ENCODE measurements around the gene FSTL5.

Gene FSTL5

DNA sequence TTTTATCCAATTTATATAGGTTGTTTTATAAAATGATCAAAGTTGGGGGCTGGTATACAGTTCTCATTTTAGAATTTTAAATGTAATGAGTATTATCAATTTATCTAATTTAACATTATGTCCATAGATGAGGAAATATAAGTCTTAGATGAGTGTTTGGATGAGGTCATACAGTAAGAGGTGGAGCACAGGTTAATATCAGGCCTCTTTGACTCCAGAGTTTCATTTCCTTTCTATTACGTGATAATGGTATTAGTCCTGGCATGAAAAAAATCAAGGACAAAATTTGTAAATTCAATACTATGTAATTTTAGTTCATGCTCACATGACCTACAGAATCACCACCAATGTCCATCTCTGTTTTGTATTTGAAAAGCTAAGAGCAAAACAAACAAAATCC, 269.8 kb downstream of the FSTL5 start:
- no peak overlapping the region for H3K27ac ChIP-seq
- TF ChIP-seq, protein P1, sequence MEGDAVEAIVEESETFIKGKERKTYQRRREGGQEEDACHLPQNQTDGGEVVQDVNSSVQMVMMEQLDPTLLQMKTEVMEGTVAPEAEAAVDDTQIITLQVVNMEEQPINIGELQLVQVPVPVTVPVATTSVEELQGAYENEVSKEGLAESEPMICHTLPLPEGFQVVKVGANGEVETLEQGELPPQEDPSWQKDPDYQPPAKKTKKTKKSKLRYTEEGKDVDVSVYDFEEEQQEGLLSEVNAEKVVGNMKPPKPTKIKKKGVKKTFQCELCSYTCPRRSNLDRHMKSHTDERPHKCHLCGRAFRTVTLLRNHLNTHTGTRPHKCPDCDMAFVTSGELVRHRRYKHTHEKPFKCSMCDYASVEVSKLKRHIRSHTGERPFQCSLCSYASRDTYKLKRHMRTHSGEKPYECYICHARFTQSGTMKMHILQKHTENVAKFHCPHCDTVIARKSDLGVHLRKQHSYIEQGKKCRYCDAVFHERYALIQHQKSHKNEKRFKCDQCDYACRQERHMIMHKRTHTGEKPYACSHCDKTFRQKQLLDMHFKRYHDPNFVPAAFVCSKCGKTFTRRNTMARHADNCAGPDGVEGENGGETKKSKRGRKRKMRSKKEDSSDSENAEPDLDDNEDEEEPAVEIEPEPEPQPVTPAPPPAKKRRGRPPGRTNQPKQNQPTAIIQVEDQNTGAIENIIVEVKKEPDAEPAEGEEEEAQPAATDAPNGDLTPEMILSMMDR (IDR thresholded peaks at IDR 0.05): no peak
- TF ChIP-seq ZFX (IDR thresholded peaks at IDR 0.05; ENCODE audit: borderline replicate concordance): no peak

- TF ChIP-seq ZFX (IDR thresholded peaks at IDR 0.05; ENCODE audit: borderline replicate concordance): no peak
- TF ChIP-seq, protein P1 (IDR thresholded peaks at IDR 0.05): no peak
- no peak overlapping the region for H3K27ac ChIP-seq
These were observed 270.2 kb downstream of the FSTL5 start for GRCh38 chr4:161893566-161893965.

- TF ChIP-seq, protein P1 (IDR thresholded peaks at IDR 0.05): no peak
- no peak for TF ChIP-seq ZFX (IDR thresholded peaks at IDR 0.05; ENCODE audit: borderline replicate concordance)
- no peak overlapping the region for H3K27ac ChIP-seq
These were observed 270.8 kb downstream of the FSTL5 start for GRCh38 chr4:161892951-161893350.

GRCh38 chr4:161883157-161883556, 280.6 kb downstream of the FSTL5 start:
- TF ChIP-seq, protein P1 (IDR thresholded peaks at IDR 0.05): no peak
- TF ChIP-seq ZFX (IDR thresholded peaks at IDR 0.05; ENCODE audit: borderline replicate concordance): no peak
- H3K27ac ChIP-seq: no peak overlapping the region

- TF ChIP-seq, protein P1 (IDR thresholded peaks at IDR 0.05): no peak
- TF ChIP-seq ZFX (IDR thresholded peaks at IDR 0.05; ENCODE audit: borderline replicate concordance): no peak
These were observed 282.4 kb downstream of the FSTL5 start for GRCh38 chr4:161881370-161881769.

DNA sequence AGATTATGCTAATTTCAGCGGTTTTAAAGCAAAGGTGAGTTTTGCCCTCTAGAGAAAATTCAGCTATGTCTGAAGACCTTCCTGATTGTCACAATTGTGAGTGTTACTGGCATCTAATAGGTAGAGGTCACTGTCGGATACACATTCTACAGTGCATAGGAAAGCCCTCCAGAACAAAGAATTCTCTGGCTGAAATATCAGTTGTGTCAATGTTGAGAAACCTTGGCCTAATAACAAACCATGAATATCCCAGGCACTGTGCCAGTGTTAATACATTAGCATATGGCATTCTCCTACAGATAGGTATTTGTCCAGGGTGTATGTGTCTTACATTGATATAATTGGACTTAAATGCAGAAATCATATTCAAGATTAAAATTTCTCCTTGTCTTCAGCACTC, 294.3 kb downstream of the FSTL5 start:
- TF ChIP-seq ZFX (IDR thresholded peaks at IDR 0.05; ENCODE audit: borderline replicate concordance): no peak
- TF ChIP-seq, protein P1 (IDR thresholded peaks at IDR 0.05): no peak
- no peak overlapping the region for H3K27ac ChIP-seq

More at GRCh38 chr4:161881370-161881769, 282.4 kb downstream of the FSTL5 start:
- no peak overlapping the region for H3K27ac ChIP-seq

DNA sequence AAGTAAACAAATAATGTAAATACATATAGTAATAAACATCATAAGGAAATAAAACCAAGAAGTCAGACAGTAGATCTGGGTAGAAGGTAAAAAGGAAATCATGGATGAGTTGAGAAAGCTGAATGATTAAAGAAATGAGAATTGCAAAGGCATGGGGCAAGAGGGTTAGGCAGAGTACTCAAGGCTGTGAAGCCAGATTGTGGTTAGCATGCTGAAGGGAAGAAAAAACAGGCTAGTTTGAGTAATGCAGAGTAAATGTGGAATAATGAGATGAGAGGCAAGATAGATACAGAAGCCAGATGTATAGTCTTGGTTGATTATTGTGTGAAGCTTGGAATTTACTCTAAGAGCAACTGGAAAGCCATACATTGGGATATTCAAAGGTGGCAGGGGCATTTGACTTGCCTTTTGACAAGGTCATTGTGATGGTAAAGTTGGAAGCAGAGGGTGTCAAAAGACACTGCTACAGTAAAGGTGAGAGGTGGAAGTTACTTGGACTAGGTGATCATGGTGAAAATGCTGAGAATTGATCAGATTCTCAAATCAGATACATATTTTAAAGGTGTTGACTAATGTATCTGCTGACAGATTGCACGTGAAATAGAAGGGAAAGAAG, 307.0 kb downstream of the FSTL5 start:
- TF ChIP-seq ZFX (IDR thresholded peaks at IDR 0.05; ENCODE audit: borderline replicate concordance): no peak
- TF ChIP-seq, protein P1 (IDR thresholded peaks at IDR 0.05): no peak
- H3K27ac ChIP-seq: no peak overlapping the region
